ENCODE measurements around the gene PDCD2. TPM values are rescaled to one million over a fixed set of nuclear protein-coding genes. Genes with fewer than 3 reads are reported as not detected.

The PDCD2 gene
- total and polyA plus RNA-seq, 4 donors = 19.6 to 28.3 (median 23.2) TPM

DNA sequence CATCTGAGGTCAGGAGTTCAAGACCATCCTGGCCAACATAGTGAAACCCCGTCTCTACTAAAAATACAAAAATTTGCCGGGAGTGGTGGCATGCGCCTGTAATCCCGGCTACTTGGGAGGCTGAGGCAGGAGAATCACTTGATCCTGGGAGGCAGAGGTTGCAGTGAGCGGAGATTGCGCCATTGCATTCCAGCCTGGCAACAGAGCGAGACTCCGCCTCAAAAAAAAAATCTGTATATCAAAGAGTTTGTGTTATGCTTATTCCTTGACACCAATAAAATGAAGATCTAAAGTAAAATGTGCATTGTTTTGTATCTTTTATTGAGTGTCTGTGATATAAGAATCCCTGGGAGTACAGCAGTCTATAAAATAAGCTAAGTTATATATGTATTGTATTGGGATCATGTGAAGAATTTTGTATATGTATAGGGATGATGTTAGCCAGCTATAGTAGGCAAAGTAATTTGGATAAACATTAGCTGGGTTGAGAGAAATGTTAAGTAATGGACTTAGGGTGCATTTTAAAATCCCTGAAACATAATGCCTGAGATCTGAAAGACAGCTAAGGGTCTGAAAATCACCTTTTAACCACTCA is 19.4 kb downstream of the PDCD2 start:
- H3K9ac ChIP-seq (ENCODE audit: low read depth in 1 of 2, low read length in 2 of 2) = no peak overlapping the region
- WGBS = 98% methylated on average over 8 of the region's 8 CpGs
- no peaks in the 10 kb centered on the region for H3K27me3 ChIP-seq (ENCODE audit: control insufficient read depth in 4 of 4, insufficient read depth in 4 of 4, low read length in 3 of 4)
- peaks cover 11 to 58% (median 49%) of the 10 kb centered on the region in 4 donors for H3K36me3 ChIP-seq (ENCODE audit: control insufficient read depth in 4 of 4, insufficient read depth in 3 of 4, low read depth in 1 of 4, low read length in 3 of 4)
- TF ChIP-seq, protein P1, sequence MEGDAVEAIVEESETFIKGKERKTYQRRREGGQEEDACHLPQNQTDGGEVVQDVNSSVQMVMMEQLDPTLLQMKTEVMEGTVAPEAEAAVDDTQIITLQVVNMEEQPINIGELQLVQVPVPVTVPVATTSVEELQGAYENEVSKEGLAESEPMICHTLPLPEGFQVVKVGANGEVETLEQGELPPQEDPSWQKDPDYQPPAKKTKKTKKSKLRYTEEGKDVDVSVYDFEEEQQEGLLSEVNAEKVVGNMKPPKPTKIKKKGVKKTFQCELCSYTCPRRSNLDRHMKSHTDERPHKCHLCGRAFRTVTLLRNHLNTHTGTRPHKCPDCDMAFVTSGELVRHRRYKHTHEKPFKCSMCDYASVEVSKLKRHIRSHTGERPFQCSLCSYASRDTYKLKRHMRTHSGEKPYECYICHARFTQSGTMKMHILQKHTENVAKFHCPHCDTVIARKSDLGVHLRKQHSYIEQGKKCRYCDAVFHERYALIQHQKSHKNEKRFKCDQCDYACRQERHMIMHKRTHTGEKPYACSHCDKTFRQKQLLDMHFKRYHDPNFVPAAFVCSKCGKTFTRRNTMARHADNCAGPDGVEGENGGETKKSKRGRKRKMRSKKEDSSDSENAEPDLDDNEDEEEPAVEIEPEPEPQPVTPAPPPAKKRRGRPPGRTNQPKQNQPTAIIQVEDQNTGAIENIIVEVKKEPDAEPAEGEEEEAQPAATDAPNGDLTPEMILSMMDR (IDR thresholded peaks at IDR 0.05; ENCODE audit: low read depth, low read length, missing input control) = no peak
- TF ChIP-seq, protein P2, sequence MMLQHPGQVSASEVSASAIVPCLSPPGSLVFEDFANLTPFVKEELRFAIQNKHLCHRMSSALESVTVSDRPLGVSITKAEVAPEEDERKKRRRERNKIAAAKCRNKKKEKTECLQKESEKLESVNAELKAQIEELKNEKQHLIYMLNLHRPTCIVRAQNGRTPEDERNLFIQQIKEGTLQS (IDR thresholded peaks at IDR 0.05) = no peak
- TF ChIP-seq FOXA2 (IDR thresholded peaks at IDR 0.05) (no peak), RXRA (IDR thresholded peaks at IDR 0.05) (no peak)
- no peaks in the 10 kb centered on the region for H3K4me1 ChIP-seq (ENCODE audit: control insufficient read depth in 4 of 4, insufficient read depth in 4 of 4, low read length in 3 of 4)
- no peak overlapping the region for H3K27ac ChIP-seq (ENCODE audit: low read depth in 1 of 2, low read length in 2 of 2)
- no peaks in the 10 kb centered on the region for H3K9me3 ChIP-seq (ENCODE audit: control insufficient read depth in 4 of 4, low read length in 3 of 4)
- DNase-seq (ENCODE audit: low spot score) = no peak
- H3K4me3 ChIP-seq (ENCODE audit: low read depth in 1 of 3, low read length in 3 of 3) = no peak overlapping the region

DNA sequence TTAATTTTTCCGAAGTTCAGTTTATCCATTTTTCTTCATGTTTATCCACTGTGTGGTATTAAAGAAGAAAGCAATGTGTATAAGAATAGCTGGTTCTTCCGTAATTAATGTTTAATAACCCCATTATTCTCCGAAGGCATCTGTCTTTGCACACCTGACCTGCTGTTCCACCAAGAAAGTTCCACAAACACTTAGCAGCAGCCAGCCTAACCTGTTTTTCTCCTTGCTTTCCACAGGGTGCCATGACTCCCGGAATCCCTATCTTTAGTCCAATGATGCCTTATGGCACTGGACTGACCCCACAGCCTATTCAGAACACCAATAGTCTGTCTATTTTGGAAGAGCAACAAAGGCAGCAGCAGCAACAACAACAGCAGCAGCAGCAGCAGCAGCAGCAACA is 22.9 kb downstream of the PDCD2 start:
- H3K9ac ChIP-seq (ENCODE audit: low read depth in 1 of 2, low read length in 2 of 2) = no peak overlapping the region
- no peak for DNase-seq (ENCODE audit: low spot score)
- H3K4me1 ChIP-seq (ENCODE audit: control insufficient read depth in 4 of 4, insufficient read depth in 4 of 4, low read length in 3 of 4) = no peaks in the 10 kb centered on the region
- no peak overlapping the region for H3K4me3 ChIP-seq (ENCODE audit: low read depth in 1 of 3, low read length in 3 of 3)
- H3K27ac ChIP-seq (ENCODE audit: low read depth in 1 of 2, low read length in 2 of 2) = no peak overlapping the region
- no peaks in the 10 kb centered on the region for H3K9me3 ChIP-seq (ENCODE audit: control insufficient read depth in 4 of 4, low read length in 3 of 4)
- peaks cover 9 to 33% (median 28%) of the 10 kb centered on the region in 4 donors for H3K36me3 ChIP-seq (ENCODE audit: control insufficient read depth in 4 of 4, insufficient read depth in 3 of 4, low read depth in 1 of 4, low read length in 3 of 4)
- no peaks in the 10 kb centered on the region for H3K27me3 ChIP-seq (ENCODE audit: control insufficient read depth in 4 of 4, insufficient read depth in 4 of 4, low read length in 3 of 4)
- 95% methylated on average over 4 of the region's 4 CpGs for WGBS
- TF ChIP-seq NR2F2 (IDR thresholded peaks at IDR 0.05) (no peak), FOXA1 (IDR thresholded peaks at IDR 0.05) (no peak), FOXA2 (IDR thresholded peaks at IDR 0.05) (no peak), JUND (IDR thresholded peaks at IDR 0.05) (no peak), YY1 (IDR thresholded peaks at IDR 0.05) (no peak), RAD21 (IDR thresholded peaks at IDR 0.05) (no peak), HNF4G (IDR thresholded peaks at IDR 0.05) (no peak), GABPA (IDR thresholded peaks at IDR 0.05 in 1 of 2, conservative IDR thresholded peaks at IDR 0.05 in 1 of 2) (no peak), SP1 (IDR thresholded peaks at IDR 0.05) (no peak)
- TF ChIP-seq, protein P3, sequence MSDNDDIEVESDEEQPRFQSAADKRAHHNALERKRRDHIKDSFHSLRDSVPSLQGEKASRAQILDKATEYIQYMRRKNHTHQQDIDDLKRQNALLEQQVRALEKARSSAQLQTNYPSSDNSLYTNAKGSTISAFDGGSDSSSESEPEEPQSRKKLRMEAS (IDR thresholded peaks at IDR 0.05) = no peak
- TF ChIP-seq, protein P4, sequence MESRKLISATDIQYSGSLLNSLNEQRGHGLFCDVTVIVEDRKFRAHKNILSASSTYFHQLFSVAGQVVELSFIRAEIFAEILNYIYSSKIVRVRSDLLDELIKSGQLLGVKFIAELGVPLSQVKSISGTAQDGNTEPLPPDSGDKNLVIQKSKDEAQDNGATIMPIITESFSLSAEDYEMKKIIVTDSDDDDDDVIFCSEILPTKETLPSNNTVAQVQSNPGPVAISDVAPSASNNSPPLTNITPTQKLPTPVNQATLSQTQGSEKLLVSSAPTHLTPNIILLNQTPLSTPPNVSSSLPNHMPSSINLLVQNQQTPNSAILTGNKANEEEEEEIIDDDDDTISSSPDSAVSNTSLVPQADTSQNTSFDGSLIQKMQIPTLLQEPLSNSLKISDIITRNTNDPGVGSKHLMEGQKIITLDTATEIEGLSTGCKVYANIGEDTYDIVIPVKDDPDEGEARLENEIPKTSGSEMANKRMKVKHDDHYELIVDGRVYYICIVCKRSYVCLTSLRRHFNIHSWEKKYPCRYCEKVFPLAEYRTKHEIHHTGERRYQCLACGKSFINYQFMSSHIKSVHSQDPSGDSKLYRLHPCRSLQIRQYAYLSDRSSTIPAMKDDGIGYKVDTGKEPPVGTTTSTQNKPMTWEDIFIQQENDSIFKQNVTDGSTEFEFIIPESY (IDR thresholded peaks at IDR 0.05) = no peak
- TF ChIP-seq, protein P1 (IDR thresholded peaks at IDR 0.05; ENCODE audit: low read depth, low read length, missing input control) = no peak
- TF ChIP-seq, protein P5, sequence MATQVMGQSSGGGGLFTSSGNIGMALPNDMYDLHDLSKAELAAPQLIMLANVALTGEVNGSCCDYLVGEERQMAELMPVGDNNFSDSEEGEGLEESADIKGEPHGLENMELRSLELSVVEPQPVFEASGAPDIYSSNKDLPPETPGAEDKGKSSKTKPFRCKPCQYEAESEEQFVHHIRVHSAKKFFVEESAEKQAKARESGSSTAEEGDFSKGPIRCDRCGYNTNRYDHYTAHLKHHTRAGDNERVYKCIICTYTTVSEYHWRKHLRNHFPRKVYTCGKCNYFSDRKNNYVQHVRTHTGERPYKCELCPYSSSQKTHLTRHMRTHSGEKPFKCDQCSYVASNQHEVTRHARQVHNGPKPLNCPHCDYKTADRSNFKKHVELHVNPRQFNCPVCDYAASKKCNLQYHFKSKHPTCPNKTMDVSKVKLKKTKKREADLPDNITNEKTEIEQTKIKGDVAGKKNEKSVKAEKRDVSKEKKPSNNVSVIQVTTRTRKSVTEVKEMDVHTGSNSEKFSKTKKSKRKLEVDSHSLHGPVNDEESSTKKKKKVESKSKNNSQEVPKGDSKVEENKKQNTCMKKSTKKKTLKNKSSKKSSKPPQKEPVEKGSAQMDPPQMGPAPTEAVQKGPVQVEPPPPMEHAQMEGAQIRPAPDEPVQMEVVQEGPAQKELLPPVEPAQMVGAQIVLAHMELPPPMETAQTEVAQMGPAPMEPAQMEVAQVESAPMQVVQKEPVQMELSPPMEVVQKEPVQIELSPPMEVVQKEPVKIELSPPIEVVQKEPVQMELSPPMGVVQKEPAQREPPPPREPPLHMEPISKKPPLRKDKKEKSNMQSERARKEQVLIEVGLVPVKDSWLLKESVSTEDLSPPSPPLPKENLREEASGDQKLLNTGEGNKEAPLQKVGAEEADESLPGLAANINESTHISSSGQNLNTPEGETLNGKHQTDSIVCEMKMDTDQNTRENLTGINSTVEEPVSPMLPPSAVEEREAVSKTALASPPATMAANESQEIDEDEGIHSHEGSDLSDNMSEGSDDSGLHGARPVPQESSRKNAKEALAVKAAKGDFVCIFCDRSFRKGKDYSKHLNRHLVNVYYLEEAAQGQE (IDR thresholded peaks at IDR 0.05) = no peak
